Iris pigment epithelial cell (primary cell): ENCODE measurements around the gene BDNF.
"Not testable (repeated sequence)": the region's sequence is repeated elsewhere in the genome, so short reads cannot be mapped to it uniquely, and the experiment has no call there.

Experiments used
- DNase-seq: peaks from one replicate; pipeline ENCODE4 v3.0.0-alpha.2; 2011; ENCODE audit warnings: low read depth

BDNF gene

GRCh38 chr11:27665508-27666101 is 34.6 kb downstream of the BDNF start:
- not testable (repeated sequence) for DNase-seq

GRCh38 chr11:27663326-27663725 is 36.9 kb downstream of the BDNF start:
- DNase-seq, result peak; percentile 45

GRCh38 chr11:27660171-27660570 is 40.1 kb downstream of the BDNF start:
- DNase-seq, result no peak

- DNase-seq, result no peak
These were observed 41.6 kb downstream of the BDNF start for GRCh38 chr11:27658535-27659236.

DNA sequence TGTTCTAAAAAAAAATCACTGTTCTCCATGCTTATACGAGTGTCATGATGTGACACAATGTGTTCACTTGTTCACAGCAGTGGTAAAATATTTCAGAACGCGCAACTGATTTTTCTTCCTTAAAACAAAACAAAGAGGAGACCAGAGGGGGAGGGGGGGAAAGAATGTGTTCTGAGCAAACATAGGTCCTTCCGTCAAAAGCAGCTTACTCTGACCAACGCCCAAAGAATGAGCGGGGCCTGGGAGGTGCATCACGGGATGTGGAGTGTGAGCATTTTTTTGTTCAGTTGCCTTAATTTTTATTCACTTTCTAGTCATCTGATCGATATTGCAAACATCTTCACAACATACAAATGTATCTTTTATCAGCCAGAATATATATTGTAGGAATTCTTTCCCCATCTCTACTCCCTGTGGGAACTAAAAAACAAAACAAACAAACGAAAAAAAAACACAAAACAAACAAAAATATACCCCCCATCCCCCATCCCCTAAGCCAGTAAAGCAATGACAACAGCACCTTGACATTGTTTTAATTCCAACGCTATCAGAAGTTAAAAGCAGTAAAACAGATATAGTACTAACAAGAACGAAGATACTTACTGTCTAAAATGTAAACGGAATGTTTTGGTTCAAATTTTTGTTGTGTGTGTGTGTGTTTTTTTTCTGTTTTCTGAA is 43.3 kb downstream of the BDNF start:
- DNase-seq, result no peak

- DNase-seq, result no peak
These were observed 43.9 kb downstream of the BDNF start for GRCh38 chr11:27656320-27656719.

DNA sequence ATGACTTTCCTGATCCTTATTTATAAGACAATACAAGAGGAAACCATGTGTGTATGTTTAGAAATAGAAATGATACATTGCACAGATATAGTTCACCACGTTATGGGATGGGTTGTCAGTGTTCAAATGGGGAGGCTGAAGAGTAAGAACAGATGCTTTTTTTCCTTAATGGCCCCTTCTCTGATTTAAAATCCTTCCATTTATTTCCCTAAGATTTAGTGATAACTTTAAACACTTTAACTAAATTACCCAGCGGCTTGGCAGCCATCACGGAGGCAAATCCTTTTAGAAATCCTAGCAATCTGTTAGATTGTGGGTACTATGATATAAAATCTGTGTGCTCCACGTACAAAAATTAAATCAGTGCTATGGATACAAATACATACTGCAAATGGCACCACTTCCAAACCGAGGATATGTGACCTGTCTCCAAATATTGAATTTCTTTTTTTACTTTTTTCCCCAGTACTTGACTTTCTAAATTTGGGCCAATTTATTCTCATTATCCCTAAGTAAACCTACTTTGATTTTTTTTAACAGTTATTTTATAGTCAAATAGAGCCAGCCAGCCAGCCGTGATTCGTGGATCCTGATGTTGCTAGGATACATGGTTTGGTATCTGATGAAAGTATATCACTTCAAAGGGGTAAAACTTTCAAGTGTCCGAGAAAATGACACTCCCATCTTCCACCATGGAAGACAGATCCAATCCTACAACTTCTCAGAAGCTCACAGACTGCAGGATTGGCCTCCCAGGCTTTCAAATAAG is 46.1 kb downstream of the BDNF start:
- DNase-seq, result no peak

DNA sequence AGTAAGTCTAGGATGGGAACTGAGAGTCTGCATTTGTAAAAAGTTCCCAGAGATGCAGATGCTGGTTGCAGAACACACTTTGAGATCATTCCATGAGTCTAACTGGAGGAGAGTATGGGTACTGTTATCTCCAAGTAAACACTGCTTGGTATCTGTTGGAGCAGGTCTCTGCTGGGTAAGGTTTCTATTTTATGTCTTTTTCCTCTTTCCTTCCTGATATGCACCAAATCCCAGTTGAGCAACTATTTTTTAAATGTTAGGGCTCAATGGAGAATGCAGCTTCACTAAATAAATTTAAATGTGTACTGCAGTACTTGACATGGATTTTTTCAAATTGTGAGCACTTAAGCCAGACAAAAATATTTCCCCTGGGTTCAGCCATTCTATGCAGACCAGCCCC is 48.5 kb downstream of the BDNF start:
- DNase-seq, result no peak

GRCh38 chr11:27650988-27651387 is 49.3 kb downstream of the BDNF start:
- no peak for DNase-seq

DNA sequence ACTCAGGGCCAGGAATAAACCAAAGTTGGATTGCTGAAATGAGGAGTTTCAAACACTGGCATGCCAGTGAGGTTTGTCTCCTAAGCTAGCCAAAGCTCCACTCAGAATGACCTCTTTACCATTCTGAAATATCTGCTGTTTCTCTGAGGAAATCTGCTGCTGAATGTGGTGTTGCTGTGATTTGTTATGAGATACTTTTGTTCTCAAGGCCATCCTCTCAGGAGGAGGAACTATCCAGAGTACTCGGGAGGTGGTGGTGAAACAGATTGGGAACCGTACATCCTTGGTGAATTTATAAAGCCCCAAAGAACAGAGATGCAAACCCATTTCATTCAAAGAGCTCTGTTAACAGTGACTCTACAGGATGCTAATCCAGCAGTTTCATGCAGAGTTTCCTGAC is 50.5 kb downstream of the BDNF start:
- peak; percentile 33 for DNase-seq

- DNase-seq, result no peak
These were observed 51.4 kb downstream of the BDNF start for GRCh38 chr11:27648840-27649239.

DNA sequence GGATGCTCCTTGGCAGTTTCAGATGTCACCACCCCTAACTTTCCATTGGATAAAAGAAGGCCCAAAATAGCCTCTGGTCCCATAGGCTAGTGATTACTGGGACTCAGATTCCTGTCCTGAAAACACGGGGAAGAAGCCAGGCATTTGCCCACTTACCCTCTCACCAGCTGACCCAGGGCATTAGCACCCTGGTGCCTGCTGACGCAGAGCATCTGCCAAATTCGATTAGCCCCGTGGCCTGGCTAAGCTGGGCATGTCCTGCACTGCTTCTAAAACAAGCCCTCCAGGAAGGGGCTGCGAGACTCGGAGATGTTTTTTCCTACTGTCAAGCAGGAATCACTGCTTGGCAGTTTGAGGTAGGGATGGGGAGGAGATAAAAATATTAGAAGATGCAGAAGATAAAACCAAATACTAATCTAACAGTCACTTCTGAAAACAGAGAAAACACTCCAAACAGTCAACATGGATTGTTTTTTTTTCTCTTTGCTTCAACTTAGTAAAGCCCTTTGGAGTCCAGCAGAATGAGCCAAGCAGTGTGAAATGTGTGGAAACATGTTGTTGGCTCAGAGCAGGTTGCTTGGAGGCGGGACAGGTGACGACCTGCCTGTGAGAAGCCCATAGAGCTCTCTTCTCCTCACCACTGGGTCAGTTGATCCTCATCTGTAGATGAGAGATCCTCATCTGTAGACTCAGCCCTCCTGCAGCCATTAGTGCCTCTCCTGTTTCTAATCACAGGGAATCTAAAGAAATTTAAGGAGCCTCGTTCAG is 54.0 kb downstream of the BDNF start:
- peak; percentile 34 for DNase-seq

DNA sequence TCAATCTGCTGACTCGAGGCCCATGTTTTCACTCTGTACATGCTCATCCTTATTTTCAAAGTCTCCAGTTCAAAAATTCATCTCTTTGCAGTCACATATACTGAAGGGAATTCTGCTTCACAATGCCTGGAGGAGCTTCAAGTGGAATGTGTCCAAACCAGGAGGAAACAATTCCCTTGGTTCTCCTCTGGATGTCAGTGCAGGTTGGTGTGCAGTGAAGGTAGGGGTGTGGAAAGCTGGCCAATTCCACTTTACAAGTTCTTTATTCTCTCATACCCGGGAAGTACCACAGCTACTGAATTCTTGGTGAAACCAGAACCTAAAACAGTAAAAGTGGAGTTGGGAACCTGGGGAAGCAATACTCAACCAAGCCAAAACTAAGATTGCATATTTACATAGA is 57.3 kb downstream of the BDNF start:
- no peak for DNase-seq

DNA sequence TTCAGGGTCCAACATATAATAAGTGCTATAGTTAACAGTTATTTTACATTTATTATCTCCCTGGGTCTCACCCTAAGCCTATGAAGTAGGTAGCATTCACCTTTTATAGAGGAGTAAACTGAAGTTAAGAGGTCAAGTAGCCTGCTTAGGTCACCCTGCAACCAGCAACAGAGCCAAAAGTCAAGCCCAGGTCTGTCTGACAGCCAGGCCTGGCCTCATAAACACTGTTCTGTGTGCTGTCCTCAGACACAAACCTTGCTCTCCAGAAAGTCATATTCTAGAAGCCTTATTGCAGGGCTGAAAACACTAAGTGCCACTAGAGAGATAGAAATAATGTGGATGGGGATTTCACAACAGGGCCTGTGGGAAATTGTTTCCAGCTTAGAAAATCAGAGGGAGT is 59.3 kb downstream of the BDNF start:
- no peak for DNase-seq

DNA sequence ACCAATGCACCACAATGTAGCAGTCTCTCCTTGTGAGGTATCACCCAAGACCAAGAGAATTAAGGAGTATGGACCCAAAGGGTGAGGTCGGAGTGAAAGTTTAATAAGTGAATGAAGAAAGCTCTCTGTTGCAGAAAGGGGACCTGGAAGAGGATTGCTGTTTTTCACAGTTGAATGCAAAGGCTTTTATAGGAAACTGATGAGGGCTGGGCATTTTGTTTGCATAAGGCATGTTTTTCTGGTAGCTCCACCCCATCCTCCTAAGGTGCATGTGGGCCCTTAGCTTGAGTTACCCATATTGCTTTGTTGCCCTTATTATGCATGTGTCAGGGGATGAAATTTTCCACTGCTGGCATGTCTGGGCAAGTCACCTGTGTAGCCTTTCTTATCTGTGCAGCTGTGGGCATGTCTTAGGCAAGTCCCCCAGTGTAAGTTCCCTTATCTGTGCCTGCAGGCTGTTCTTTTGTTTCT is 64.7 kb downstream of the BDNF start:
- no peak for DNase-seq

GRCh38 chr11:27634776-27635175 is 65.5 kb downstream of the BDNF start:
- not testable (repeated sequence) for DNase-seq

DNA sequence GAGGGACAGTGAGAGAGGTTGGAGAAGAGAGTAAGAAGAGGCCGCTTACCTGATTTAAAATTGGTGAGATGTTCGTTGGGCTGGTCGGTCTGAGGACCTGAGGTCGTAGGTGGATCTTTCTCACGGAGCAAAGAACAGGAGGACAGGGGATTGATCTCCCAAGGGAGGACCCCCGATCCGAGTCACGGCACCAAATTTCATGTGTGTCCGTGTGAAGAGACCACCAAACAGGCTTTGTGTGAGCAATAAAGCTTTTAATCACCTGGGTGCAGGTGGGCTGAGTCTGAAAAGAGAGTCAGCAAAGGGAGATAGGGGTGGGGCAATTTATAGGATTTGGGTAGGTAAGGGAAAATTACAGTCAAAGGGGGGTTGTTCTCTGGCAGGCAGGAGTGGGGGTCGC is 66.0 kb downstream of the BDNF start:
- DNase-seq, result not testable (repeated sequence)

- not testable (repeated sequence) for DNase-seq
These were observed 71.2 kb downstream of the BDNF start for GRCh38 chr11:27629023-27629422.

DNA sequence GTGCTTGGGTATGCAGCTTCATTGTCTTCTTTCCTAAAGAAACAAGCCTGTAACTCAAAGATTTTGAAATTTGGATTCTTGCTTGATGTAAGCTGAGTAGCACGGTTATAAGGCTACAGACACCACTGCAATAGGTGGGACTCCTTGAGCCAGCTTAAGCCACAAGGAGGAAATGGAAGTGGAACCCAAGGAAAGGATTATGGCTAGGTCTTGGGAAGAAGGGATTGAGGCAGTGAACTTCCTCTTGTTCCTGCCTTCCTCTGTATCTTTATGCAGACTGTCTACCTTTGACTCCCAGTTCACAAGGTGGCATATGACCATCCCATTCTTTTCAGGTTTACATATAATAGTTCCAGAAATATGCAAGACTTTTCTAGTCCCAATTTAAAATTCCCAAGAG is 72.3 kb downstream of the BDNF start:
- DNase-seq, result no peak

DNA sequence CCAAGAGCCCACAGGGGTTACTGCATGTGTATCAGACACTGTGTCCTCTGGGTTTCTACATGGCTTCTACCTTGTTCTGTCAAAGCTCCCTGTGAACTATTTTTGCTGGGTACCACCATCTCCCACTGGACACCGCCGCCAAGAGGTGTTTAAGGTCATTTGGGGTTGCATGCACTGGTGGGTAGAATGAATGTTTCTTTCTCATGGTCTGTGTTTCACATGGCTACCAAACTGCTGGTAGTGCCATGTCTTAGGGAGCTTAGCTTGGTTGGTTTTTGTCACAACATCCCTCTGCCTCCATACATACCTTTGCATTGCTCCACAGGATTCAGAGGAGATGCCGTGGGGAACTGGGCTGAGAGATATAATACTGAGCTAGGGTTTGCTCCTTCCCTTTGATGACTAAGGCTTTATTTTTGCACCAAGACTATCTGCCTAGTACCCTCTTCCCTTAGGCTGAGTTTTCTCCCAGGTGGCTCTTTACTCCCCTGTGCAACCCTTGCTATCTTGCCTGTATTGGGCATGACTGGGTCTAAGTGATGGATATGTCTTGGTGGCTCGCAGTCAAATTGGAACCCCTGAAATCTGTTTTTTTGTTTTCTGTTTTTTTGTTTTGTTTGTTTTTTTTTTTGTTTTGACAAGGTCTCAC is 73.2 kb downstream of the BDNF start:
- DNase-seq, result no peak

- no peak for DNase-seq
These were observed 73.9 kb downstream of the BDNF start for GRCh38 chr11:27626269-27626937.
